GM12874 (cell line): ENCODE measurements around the gene BRD8.

Experiments
- CTCF ChIP-seq: IDR thresholded peaks from 2 replicates; pipeline ENCODE4 v1.5.1; 2011; ENCODE audit warnings: low read depth, mild to moderate bottlenecking, control low read depth, low read length, moderate library complexity; ENCODE audit not compliant: insufficient read depth

Gene BRD8

GRCh38 chr5:138109463-138110265 lies 68.8 kb downstream of the BRD8 start:
- TF ChIP-seq CTCF: no peak

- TF ChIP-seq CTCF: no peak
These were observed 71.2 kb downstream of the BRD8 start for GRCh38 chr5:138107213-138107612.

- no peak for TF ChIP-seq CTCF
These were observed 72.7 kb downstream of the BRD8 start for GRCh38 chr5:138105709-138106108.

GRCh38 chr5:138103319-138103637 lies 75.2 kb downstream of the BRD8 start:
- TF ChIP-seq CTCF: no peak

- no peak for TF ChIP-seq CTCF
These were observed 75.7 kb downstream of the BRD8 start for GRCh38 chr5:138102454-138103318.

- no peak for TF ChIP-seq CTCF
These were observed 81.2 kb downstream of the BRD8 start for GRCh38 chr5:138096997-138097828.

- TF ChIP-seq CTCF: no peak
These were observed 82.1 kb downstream of the BRD8 start for GRCh38 chr5:138096363-138096762.
